ENCODE results near the gene NLGN4X.

The NLGN4X gene

GRCh38 chrX:6074532-6074931 is 154.1 kb downstream of the NLGN4X start:
- TF ChIP-seq TAF1 (IDR thresholded peaks at IDR 0.05; ENCODE audit: low read depth, low read length) (no peak), POU2F2 (IDR thresholded peaks at IDR 0.05; ENCODE audit: low read depth, low read length) (no peak), POLR2A (IDR thresholded peaks at IDR 0.05; ENCODE audit: low read depth, low read length) (no peak), SPI1 (IDR thresholded peaks at IDR 0.05; ENCODE audit: low read depth, low read length) (no peak), POLR2AphosphoS5 (IDR thresholded peaks at IDR 0.05; ENCODE audit: low read depth, low read length) (no peak), PAX5 (IDR thresholded peaks at IDR 0.05; ENCODE audit: insufficient read depth, low read length, severe bottlenecking) (no peak)
- no peak for DNase-seq (ENCODE audit: insufficient read length, low spot score)
- FAIRE-seq, result no peak

GRCh38 chrX:6071731-6072130 is 156.9 kb downstream of the NLGN4X start:
- DNase-seq (ENCODE audit: insufficient read length, low spot score) (no peak), FAIRE-seq (no peak)
- TF ChIP-seq POU2F2 (IDR thresholded peaks at IDR 0.05; ENCODE audit: low read depth, low read length) (no peak), SPI1 (IDR thresholded peaks at IDR 0.05; ENCODE audit: low read depth, low read length) (no peak), POLR2A (IDR thresholded peaks at IDR 0.05; ENCODE audit: low read depth, low read length) (no peak), PAX5 (IDR thresholded peaks at IDR 0.05; ENCODE audit: insufficient read depth, low read length, severe bottlenecking) (no peak), POLR2AphosphoS5 (IDR thresholded peaks at IDR 0.05; ENCODE audit: low read depth, low read length) (no peak), TAF1 (IDR thresholded peaks at IDR 0.05; ENCODE audit: low read depth, low read length) (no peak)

- TF ChIP-seq SPI1 (IDR thresholded peaks at IDR 0.05; ENCODE audit: low read depth, low read length) (no peak), POLR2A (IDR thresholded peaks at IDR 0.05; ENCODE audit: low read depth, low read length) (no peak), POLR2AphosphoS5 (IDR thresholded peaks at IDR 0.05; ENCODE audit: low read depth, low read length) (no peak), POU2F2 (IDR thresholded peaks at IDR 0.05; ENCODE audit: low read depth, low read length) (no peak), TAF1 (IDR thresholded peaks at IDR 0.05; ENCODE audit: low read depth, low read length) (no peak), PAX5 (IDR thresholded peaks at IDR 0.05; ENCODE audit: insufficient read depth, low read length, severe bottlenecking) (no peak)
- DNase-seq (ENCODE audit: insufficient read length, low spot score), result no peak
- no peak for FAIRE-seq
These were observed 161.1 kb downstream of the NLGN4X start for GRCh38 chrX:6067600-6067999.

GRCh38 chrX:6053141-6053540 is 175.5 kb downstream of the NLGN4X start:
- no peak for FAIRE-seq
- TF ChIP-seq POLR2AphosphoS5 (IDR thresholded peaks at IDR 0.05; ENCODE audit: low read depth, low read length) (no peak), POU2F2 (IDR thresholded peaks at IDR 0.05; ENCODE audit: low read depth, low read length) (no peak), PAX5 (IDR thresholded peaks at IDR 0.05; ENCODE audit: insufficient read depth, low read length, severe bottlenecking) (no peak), POLR2A (IDR thresholded peaks at IDR 0.05; ENCODE audit: low read depth, low read length) (no peak), SPI1 (IDR thresholded peaks at IDR 0.05; ENCODE audit: low read depth, low read length) (no peak), TAF1 (IDR thresholded peaks at IDR 0.05; ENCODE audit: low read depth, low read length) (no peak)
- no peak for DNase-seq (ENCODE audit: insufficient read length, low spot score)

GRCh38 chrX:6052111-6052745 is 176.4 kb downstream of the NLGN4X start:
- TF ChIP-seq POLR2AphosphoS5 (IDR thresholded peaks at IDR 0.05; ENCODE audit: low read depth, low read length), result no peak
- TF ChIP-seq PAX5 (IDR thresholded peaks at IDR 0.05; ENCODE audit: insufficient read depth, low read length, severe bottlenecking), result no peak
- TF ChIP-seq SPI1 (IDR thresholded peaks at IDR 0.05; ENCODE audit: low read depth, low read length), result no peak
- no peak for TF ChIP-seq POU2F2 (IDR thresholded peaks at IDR 0.05; ENCODE audit: low read depth, low read length)
- TF ChIP-seq TAF1 (IDR thresholded peaks at IDR 0.05; ENCODE audit: low read depth, low read length), result no peak
- TF ChIP-seq POLR2A (IDR thresholded peaks at IDR 0.05; ENCODE audit: low read depth, low read length), result no peak
- FAIRE-seq (no peak), DNase-seq (ENCODE audit: insufficient read length, low spot score) (no peak)

GRCh38 chrX:6049132-6049531 is 179.5 kb downstream of the NLGN4X start:
- TF ChIP-seq SPI1 (IDR thresholded peaks at IDR 0.05; ENCODE audit: low read depth, low read length) (no peak), TAF1 (IDR thresholded peaks at IDR 0.05; ENCODE audit: low read depth, low read length) (no peak), POU2F2 (IDR thresholded peaks at IDR 0.05; ENCODE audit: low read depth, low read length) (no peak), PAX5 (IDR thresholded peaks at IDR 0.05; ENCODE audit: insufficient read depth, low read length, severe bottlenecking) (no peak), POLR2AphosphoS5 (IDR thresholded peaks at IDR 0.05; ENCODE audit: low read depth, low read length) (no peak)
- no peak for FAIRE-seq
- DNase-seq (ENCODE audit: insufficient read length, low spot score), result no peak

- DNase-seq (ENCODE audit: insufficient read length, low spot score), result no peak
- TF ChIP-seq POU2F2 (IDR thresholded peaks at IDR 0.05; ENCODE audit: low read depth, low read length) (no peak), SPI1 (IDR thresholded peaks at IDR 0.05; ENCODE audit: low read depth, low read length) (no peak), POLR2A (IDR thresholded peaks at IDR 0.05; ENCODE audit: low read depth, low read length) (no peak), PAX5 (IDR thresholded peaks at IDR 0.05; ENCODE audit: insufficient read depth, low read length, severe bottlenecking) (no peak), POLR2AphosphoS5 (IDR thresholded peaks at IDR 0.05; ENCODE audit: low read depth, low read length) (no peak), TAF1 (IDR thresholded peaks at IDR 0.05; ENCODE audit: low read depth, low read length) (no peak)
- FAIRE-seq, result no peak
These were observed 187.0 kb downstream of the NLGN4X start for GRCh38 chrX:6041630-6042029.

- TF ChIP-seq TAF1 (IDR thresholded peaks at IDR 0.05; ENCODE audit: low read depth, low read length) (no peak), POLR2AphosphoS5 (IDR thresholded peaks at IDR 0.05; ENCODE audit: low read depth, low read length) (no peak), POLR2A (IDR thresholded peaks at IDR 0.05; ENCODE audit: low read depth, low read length) (no peak), POU2F2 (IDR thresholded peaks at IDR 0.05; ENCODE audit: low read depth, low read length) (no peak), PAX5 (IDR thresholded peaks at IDR 0.05; ENCODE audit: insufficient read depth, low read length, severe bottlenecking) (no peak), SPI1 (IDR thresholded peaks at IDR 0.05; ENCODE audit: low read depth, low read length) (no peak)
- no peak for FAIRE-seq
- DNase-seq (ENCODE audit: insufficient read length, low spot score), result no peak
These were observed 199.7 kb downstream of the NLGN4X start for GRCh38 chrX:6029014-6029413.

- no peak for DNase-seq (ENCODE audit: insufficient read length, low spot score)
- no peak for TF ChIP-seq TAF1 (IDR thresholded peaks at IDR 0.05; ENCODE audit: low read depth, low read length)
- no peak for TF ChIP-seq POLR2AphosphoS5 (IDR thresholded peaks at IDR 0.05; ENCODE audit: low read depth, low read length)
- TF ChIP-seq POU2F2 (IDR thresholded peaks at IDR 0.05; ENCODE audit: low read depth, low read length), result no peak
- no peak for TF ChIP-seq SPI1 (IDR thresholded peaks at IDR 0.05; ENCODE audit: low read depth, low read length)
- TF ChIP-seq PAX5 (IDR thresholded peaks at IDR 0.05; ENCODE audit: insufficient read depth, low read length, severe bottlenecking), result no peak
- FAIRE-seq, result no peak
These were observed 201.7 kb downstream of the NLGN4X start for GRCh38 chrX:6026980-6027379.

DNA sequence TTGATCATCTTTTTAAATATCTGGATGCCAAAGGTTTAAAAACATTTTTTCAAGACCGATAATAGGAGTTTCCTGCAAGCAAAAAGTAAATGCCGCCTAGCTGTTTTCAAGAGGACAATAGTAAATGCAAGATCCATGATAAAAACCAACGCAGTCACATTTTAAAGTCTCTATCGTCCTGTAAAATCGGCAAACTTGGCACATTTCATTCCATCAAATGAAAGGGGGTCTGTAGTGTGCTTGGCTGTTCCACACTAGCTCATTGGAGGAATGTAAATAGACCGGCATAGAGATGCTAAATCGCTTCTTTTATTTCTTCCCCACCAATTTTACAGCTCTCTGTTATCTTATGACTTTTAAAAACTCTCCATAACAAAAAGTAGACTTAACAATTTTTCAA is 202.2 kb downstream of the NLGN4X start:
- no peak for DNase-seq (ENCODE audit: insufficient read length, low spot score)
- no peak for FAIRE-seq
- no peak for TF ChIP-seq TAF1 (IDR thresholded peaks at IDR 0.05; ENCODE audit: low read depth, low read length)
